PC-9 (cell line): ENCODE measurements around the gene INSIG2. TPM values are rescaled to one million over a fixed set of nuclear protein-coding genes. Genes with fewer than 3 reads are reported as not detected.

Source experiments
- BruUV-seq: library from RNA; stranded (reverse); fragments of 400-500 nt; replicated peaks from 2 replicates; lab custom pipeline; 2021; lab: Mats Ljungman, UMichigan
- CTCF ChIA-PET: fragments of 300-600 bp; sonication (Branson Sonifier 250); formaldehyde crosslinking; loops from one replicate; lab custom pipeline; 2022; ENCODE audit warnings: antibody characterized with exemption; lab: Charles Lee
- POLR2A ChIA-PET: fragments of 300-600 bp; sonication (Branson Sonifier 250); formaldehyde crosslinking; loops from one replicate; lab custom pipeline; 2022; ENCODE audit warnings: antibody characterized with exemption; ENCODE audit not compliant: unreplicated experiment; lab: Charles Lee
- DNase-seq, 2 experiments: peaks; one replicate each; pipeline versions ENCODE4 v3.0.0 to v3.0.0-alpha.2; 2015 to 2022; ENCODE audit warnings: mixed read lengths in 1 of 2
- H2AFZ ChIP-seq: fragments of 200-600 bp; sonication (generic); 2 replicates; pipeline ENCODE4 v1.8.1; 2017; ENCODE audit warnings: antibody characterized with exemption
- H3F3A ChIP-seq: fragments of 200-600 bp; sonication (generic); 2 replicates; pipeline ENCODE4 v1.8.1; 2017; ENCODE audit warnings: antibody characterized with exemption, mild to moderate bottlenecking, low read depth; ENCODE audit not compliant: insufficient read depth
- H3K27ac ChIP-seq: fragments of 200-600 bp; sonication (generic); 2 replicates; pipeline ENCODE4 v1.6.1; 2016; ENCODE audit warnings: mixed run types
- H3K27me3 ChIP-seq: fragments of 200-600 bp; sonication (generic); 2 replicates; pipeline ENCODE4 v1.6.1; 2016; ENCODE audit warnings: low read depth, mixed run types; ENCODE audit not compliant: insufficient read depth
- H3K36me3 ChIP-seq: fragments of 200-600 bp; sonication (generic); 2 replicates; pipeline ENCODE4 v1.6.1; 2016; ENCODE audit warnings: low read depth, mixed run types
- H3K4me1 ChIP-seq: fragments of 200-600 bp; sonication (generic); replicated peaks from 2 replicates; pipeline ENCODE4 v1.6.1; 2016; ENCODE audit warnings: mixed run types; ENCODE audit not compliant: insufficient read depth
- H3K4me2 ChIP-seq: fragments of 200-600 bp; sonication (generic); 2 replicates; pipeline ENCODE4 v1.6.1; 2017; ENCODE audit warnings: mixed run types
- H3K4me3 ChIP-seq: fragments of 200-600 bp; sonication (generic); 2 replicates; pipeline ENCODE4 v1.6.1; 2016; ENCODE audit warnings: mixed run types
- H3K79me2 ChIP-seq: fragments of 200-600 bp; sonication (generic); 2 replicates; pipeline ENCODE4 v1.6.1; 2017; ENCODE audit warnings: low read depth, mixed run types
- H3K9me2 ChIP-seq: fragments of 200-600 bp; sonication (generic); 2 replicates; pipeline ENCODE4 v1.8.1; 2017; ENCODE audit warnings: mild to moderate bottlenecking; ENCODE audit not compliant: insufficient read depth
- H3K9me3 ChIP-seq: fragments of 200-600 bp; sonication (generic); 2 replicates; pipeline ENCODE4 v1.8.1; 2016; ENCODE audit warnings: low read depth; ENCODE audit not compliant: insufficient read depth
- H4K20me1 ChIP-seq: fragments of 200-600 bp; sonication (generic); 2 replicates; pipeline ENCODE4 v1.8.1; 2017; ENCODE audit not compliant: insufficient read depth
- EZH2 ChIP-seq: fragments of 200-600 bp; sonication (generic); IDR thresholded peaks from 2 replicates; pipeline ENCODE4 v1.8.0; 2017; ENCODE audit warnings: antibody characterized with exemption, low read depth
- intact Hi-C: fragments of 100-400 bp; cut with micrococcal nuclease; formaldehyde crosslinking; loops from one replicate; pipeline ENCODE4 v1.10.0; 2022; ENCODE audit not compliant: unreplicated experiment
- total RNA-seq: library from RNA; stranded (reverse); gene quantifications from 2 replicates; pipeline ENCODE4 v1.2.3, GENCODE V29; 2021
- TF ChIP-seq, protein P1 (sequence below): fragments of 200-600 bp; sonication (generic); conservative IDR thresholded peaks from 2 replicates; pipeline ENCODE4 v1.6.1; 2017; ENCODE audit warnings: mixed run types, antibody characterized with exemption, mild to moderate bottlenecking, moderate library complexity

The INSIG2 gene
- total RNA-seq, 1 experiment from 2014 or later: 33.6 TPM

DNA sequence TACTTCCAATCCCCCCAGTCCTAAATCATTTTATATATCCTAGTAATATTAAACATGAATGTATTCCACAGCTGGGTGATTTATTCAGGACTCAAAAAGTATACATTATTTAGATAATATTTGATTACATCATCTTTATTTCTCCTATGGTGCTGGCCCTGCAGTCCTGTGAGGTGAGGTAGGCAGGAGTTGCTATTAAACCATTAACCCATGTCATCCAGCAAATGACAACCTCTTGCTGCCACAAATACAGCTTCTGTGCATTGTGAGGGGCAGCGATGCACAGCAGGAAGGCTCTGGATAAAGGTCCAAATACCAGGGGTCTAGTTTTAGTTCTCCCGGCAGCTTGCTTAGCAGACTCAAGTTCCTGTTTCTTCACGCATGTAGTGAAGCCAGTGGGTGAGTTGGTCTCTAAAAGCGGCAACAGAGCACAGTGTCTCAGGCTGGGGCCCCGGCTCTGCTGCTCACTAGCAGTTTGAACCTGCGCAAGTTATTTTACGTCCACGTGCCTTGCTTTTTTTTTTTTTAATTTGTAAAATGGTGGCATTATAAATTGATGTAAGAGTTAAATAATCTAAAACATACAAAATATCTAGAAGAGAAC lies 36.1 kb downstream of the INSIG2 start:
- Histone ChIP-seq H3K4me1 (peaks cover 63% of the 10 kb centered on the region), H3K79me2 (no peaks in the 10 kb centered on the region), H3K27ac (peak overlapping the region; percentile 99), H3K9me3 (peaks cover 4% of the 10 kb centered on the region; the same call in 1 of the 2 replicates), H3K27me3 (no peaks in the 10 kb centered on the region), H3K4me3 (peak overlapping the region; percentile 27; the same call in 1 of the 2 replicates), H3F3A (peaks cover 44% of the 10 kb centered on the region), H2AFZ (no peak overlapping the region), H4K20me1 (no peaks in the 10 kb centered on the region), H3K9me2 (0 out of 2 replicates have a peak, but pooled peaks cover 3% of the 10 kb centered on the region), H3K4me2 (peak overlapping the region; percentile 66), H3K36me3 (0 out of 2 replicates have a peak, but pooled peaks cover 8% of the 10 kb centered on the region)
- ChIA-PET CTCF (interaction anchor here (0.5 kb wide), 1 partner anchor 45 kb away, joined by 3 read pairs; no protein-coding TSS in a partner anchor), POLR2A (interaction anchor here (1.0 to 1.2 kb wide), 3 partner anchors 10 to 77 kb away, joined by 3 to 21 read pairs (median 7); partner anchors contain the start of gene INSIG2)
- BruUV-seq: TSS peak; percentile 60
- no peak for TF ChIP-seq EZH2
- TF ChIP-seq, protein P1, sequence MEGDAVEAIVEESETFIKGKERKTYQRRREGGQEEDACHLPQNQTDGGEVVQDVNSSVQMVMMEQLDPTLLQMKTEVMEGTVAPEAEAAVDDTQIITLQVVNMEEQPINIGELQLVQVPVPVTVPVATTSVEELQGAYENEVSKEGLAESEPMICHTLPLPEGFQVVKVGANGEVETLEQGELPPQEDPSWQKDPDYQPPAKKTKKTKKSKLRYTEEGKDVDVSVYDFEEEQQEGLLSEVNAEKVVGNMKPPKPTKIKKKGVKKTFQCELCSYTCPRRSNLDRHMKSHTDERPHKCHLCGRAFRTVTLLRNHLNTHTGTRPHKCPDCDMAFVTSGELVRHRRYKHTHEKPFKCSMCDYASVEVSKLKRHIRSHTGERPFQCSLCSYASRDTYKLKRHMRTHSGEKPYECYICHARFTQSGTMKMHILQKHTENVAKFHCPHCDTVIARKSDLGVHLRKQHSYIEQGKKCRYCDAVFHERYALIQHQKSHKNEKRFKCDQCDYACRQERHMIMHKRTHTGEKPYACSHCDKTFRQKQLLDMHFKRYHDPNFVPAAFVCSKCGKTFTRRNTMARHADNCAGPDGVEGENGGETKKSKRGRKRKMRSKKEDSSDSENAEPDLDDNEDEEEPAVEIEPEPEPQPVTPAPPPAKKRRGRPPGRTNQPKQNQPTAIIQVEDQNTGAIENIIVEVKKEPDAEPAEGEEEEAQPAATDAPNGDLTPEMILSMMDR: no peak
- intact Hi-C loops: no loop called here
- DNase-seq: no peak

DNA sequence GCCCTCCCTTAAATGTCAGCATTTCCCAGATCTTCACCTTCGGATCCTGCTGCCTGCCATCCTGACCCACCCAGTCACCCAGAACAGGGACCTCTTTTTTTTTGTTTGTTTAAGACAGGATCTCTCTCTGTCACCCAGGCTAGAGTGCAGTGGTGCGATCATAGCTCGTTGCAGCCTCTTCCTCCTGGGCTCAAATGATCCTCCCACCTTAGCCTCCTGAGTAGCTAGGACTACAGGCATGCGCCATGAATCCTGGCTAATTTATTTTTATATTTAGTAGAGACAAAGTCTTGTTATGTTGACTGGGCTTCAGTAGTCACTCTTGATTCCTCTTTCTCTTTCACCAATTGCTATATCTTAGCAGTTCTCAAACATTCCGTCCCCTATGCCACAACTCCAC lies 39.0 kb downstream of the INSIG2 start:
- Histone ChIP-seq H3K79me2 (no peaks in the 10 kb centered on the region), H3K9me3 (no peaks in the 10 kb centered on the region), H3K36me3 (no peaks in the 10 kb centered on the region), H2AFZ (no peak overlapping the region), H3K4me3 (no peak overlapping the region), H3K27me3 (no peaks in the 10 kb centered on the region), H3K27ac (no peak overlapping the region), H3F3A (peaks cover 34% of the 10 kb centered on the region), H3K9me2 (no peaks in the 10 kb centered on the region), H4K20me1 (no peaks in the 10 kb centered on the region), H3K4me2 (no peak overlapping the region), H3K4me1 (peaks cover 43% of the 10 kb centered on the region)
- intact Hi-C loops: no loop called here
- no peak for DNase-seq
- no TSS peak for BruUV-seq
- POLR2A ChIA-PET: no interaction called here
- CTCF ChIA-PET: no interaction called here
- TF ChIP-seq, protein P1: no peak
- TF ChIP-seq EZH2: no peak

DNA sequence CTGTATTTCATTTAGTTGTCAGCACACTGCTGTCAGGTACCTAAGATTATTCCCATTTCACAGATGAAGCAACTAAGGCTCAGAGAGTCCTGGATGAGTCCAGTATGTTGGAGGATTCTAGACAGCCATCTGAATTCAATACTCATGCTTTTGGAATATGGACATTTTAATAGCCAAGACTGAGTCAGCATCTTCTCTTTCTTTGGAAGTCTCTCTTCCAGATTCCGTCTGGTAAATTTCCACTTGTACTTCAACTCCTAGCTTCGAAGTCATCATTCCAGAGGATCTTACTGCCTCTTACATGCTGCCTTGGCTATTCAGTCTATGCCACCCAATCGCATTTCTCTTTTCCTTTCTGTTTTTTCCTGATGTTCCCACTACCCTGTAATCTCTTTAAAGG lies 40.6 kb downstream of the INSIG2 start:
- Histone ChIP-seq H3F3A (peaks cover 20% of the 10 kb centered on the region), H3K4me3 (no peak overlapping the region), H3K9me2 (no peaks in the 10 kb centered on the region), H3K4me2 (no peak overlapping the region), H2AFZ (no peak overlapping the region), H3K27ac (no peak overlapping the region), H3K27me3 (no peaks in the 10 kb centered on the region), H3K4me1 (peaks cover 29% of the 10 kb centered on the region), H3K79me2 (no peaks in the 10 kb centered on the region), H3K9me3 (no peaks in the 10 kb centered on the region), H3K36me3 (no peaks in the 10 kb centered on the region), H4K20me1 (no peaks in the 10 kb centered on the region)
- no TSS peak for BruUV-seq
- DNase-seq: no peak
- intact Hi-C loops: no loop called here
- CTCF ChIA-PET: no interaction called here
- POLR2A ChIA-PET: no interaction called here
- no peak for TF ChIP-seq EZH2
- TF ChIP-seq, protein P1: no peak
